ENCODE measurements around the gene RNF115. TPM values are rescaled to one million over a fixed set of nuclear protein-coding genes. Genes with fewer than 3 reads are reported as not detected.
A peak's percentile ranks its signal among the peaks of the same experiment; 100 is the strongest.

Gene RNF115
- total and polyA plus RNA-seq, 2 of the 13 experiments (the other 11 are each of a cell fraction or from before 2014, with no cell fraction given): 6.0 to 10.1 TPM

GRCh38 chr1:145823565-145824498 is at the start of gene RNF115, which contains the start of gene POLR3C (continued):
- peak; percentile 99 for TF ChIP-seq ZNF574 (CRISPR knock-in tag; IDR thresholded peaks at IDR 0.05)
- peak; percentile 42; the same call in 1 of the 2 replicates for TF ChIP-seq KLF12 (CRISPR knock-in tag; IDR thresholded peaks at IDR 0.05; ENCODE audit: borderline replicate concordance)
- TF ChIP-seq CHCHD3 (CRISPR knock-in tag; IDR thresholded peaks at IDR 0.05): no peak
- peak; percentile 73 for TF ChIP-seq CCDC6 (CRISPR knock-in tag; IDR thresholded peaks at IDR 0.05)
- TF ChIP-seq NR0B2 (CRISPR knock-in tag; IDR thresholded peaks at IDR 0.05): peak; percentile 63; the same call in 1 of the 2 replicates
- 0 out of 2 replicates have a peak, but pooled peaks have one; percentile 49 for TF ChIP-seq HIVEP1 (CRISPR knock-in tag; IDR thresholded peaks at IDR 0.05)
- peak; percentile 93 for TF ChIP-seq TAF1 (CRISPR knock-in tag; IDR thresholded peaks at IDR 0.05)
- TF ChIP-seq, protein P1, sequence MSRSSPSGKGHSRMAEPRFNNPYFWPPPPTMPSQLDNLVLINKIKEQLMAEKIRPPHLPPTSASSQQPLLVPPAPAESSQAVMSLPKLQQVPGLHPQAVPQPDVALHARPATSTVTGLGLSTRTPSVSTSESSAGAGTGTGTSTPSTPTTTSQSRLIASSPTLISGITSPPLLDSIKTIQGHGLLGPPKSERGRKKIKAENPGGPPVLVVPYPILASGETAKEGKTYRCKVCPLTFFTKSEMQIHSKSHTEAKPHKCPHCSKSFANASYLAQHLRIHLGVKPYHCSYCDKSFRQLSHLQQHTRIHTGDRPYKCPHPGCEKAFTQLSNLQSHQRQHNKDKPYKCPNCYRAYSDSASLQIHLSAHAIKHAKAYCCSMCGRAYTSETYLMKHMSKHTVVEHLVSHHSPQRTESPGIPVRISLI (CRISPR knock-in tag; IDR thresholded peaks at IDR 0.05; ENCODE audit: borderline replicate concordance): no peak; the same call in 1 of the 2 replicates
- TF ChIP-seq TGIF2 (CRISPR knock-in tag; IDR thresholded peaks at IDR 0.05): peak; percentile 56; the same call in 1 of the 2 replicates
- 0 out of 2 replicates have a peak, but pooled peaks have one; percentile 36 for TF ChIP-seq SRY (CRISPR knock-in tag; IDR thresholded peaks at IDR 0.05)
- TF ChIP-seq ZNF234 (CRISPR knock-in tag; conservative IDR thresholded peaks at IDR 0.05): 0 out of 2 replicates have a peak, but pooled peaks have one; percentile 59
- TF ChIP-seq ZNF451 (CRISPR knock-in tag; IDR thresholded peaks at IDR 0.05): peak; percentile 98
- TF ChIP-seq NRL (CRISPR knock-in tag; IDR thresholded peaks at IDR 0.05; ENCODE audit: borderline replicate concordance): peak; percentile 82; the same call in 1 of the 2 replicates
- TF ChIP-seq FOSL1 (CRISPR knock-in tag; IDR thresholded peaks at IDR 0.05; ENCODE audit: borderline replicate concordance): no peak
- TF ChIP-seq KLF13 (CRISPR knock-in tag; IDR thresholded peaks at IDR 0.05): no peak
- TF ChIP-seq ZFP36L2 (CRISPR knock-in tag; IDR thresholded peaks at IDR 0.05): no peak
- peak; percentile 43; the same call in 1 of the 2 replicates for TF ChIP-seq IRF2 (CRISPR knock-in tag; IDR thresholded peaks at IDR 0.05)
- TF ChIP-seq MEIS1 (CRISPR knock-in tag; IDR thresholded peaks at IDR 0.05; ENCODE audit: borderline replicate concordance): no peak; the same call in 1 of the 2 replicates
- TF ChIP-seq, protein P2, sequence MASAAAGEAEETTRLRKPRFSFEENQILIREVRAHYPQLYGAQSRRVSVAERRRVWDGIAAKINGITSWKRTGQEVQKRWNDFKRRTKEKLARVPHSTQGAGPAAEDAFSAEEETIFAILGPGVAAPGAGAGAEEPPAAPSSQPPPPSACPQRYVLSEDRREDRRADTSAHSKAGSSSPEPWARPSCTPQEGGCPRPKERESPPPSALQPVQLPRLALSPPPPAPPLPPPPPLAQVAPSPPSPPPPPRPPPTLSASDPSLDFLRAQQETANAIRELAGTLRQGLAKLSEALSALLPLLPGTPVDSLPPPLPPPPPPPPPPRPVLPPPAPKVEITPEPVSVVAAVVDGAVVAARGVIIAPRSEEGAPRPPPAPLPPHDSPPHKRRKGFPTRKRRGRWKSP (CRISPR knock-in tag; IDR thresholded peaks at IDR 0.05): peak; percentile 53
- peak; percentile 88; the same call in 1 of the 2 replicates for TF ChIP-seq E2F2 (CRISPR knock-in tag; IDR thresholded peaks at IDR 0.05; ENCODE audit: borderline replicate concordance)

Measured in HepG2 (cell line).